Measurements from ENCODE around the gene NMT1.
A peak's percentile ranks its signal among the peaks of the same experiment; 100 is the strongest.
"Not testable (repeated sequence)": the region's sequence is repeated elsewhere in the genome, so short reads cannot be mapped to it uniquely, and the experiment has no call there.

NMT1 gene

GRCh38 chr17:45120558-45120957 lies 59.4 kb downstream of the NMT1 start:
- DNase-seq (ENCODE audit: low spot score): no peak

- DNase-seq (ENCODE audit: low spot score): no peak
Observed at GRCh38 chr17:45121055-45121454, 59.9 kb downstream of the NMT1 start.

- no peak for DNase-seq (ENCODE audit: low spot score)
Observed at GRCh38 chr17:45123076-45123770, 62.1 kb downstream of the NMT1 start.

- DNase-seq (ENCODE audit: low spot score): no peak
Observed at GRCh38 chr17:45123930-45124796, 63.0 kb downstream of the NMT1 start.

DNA sequence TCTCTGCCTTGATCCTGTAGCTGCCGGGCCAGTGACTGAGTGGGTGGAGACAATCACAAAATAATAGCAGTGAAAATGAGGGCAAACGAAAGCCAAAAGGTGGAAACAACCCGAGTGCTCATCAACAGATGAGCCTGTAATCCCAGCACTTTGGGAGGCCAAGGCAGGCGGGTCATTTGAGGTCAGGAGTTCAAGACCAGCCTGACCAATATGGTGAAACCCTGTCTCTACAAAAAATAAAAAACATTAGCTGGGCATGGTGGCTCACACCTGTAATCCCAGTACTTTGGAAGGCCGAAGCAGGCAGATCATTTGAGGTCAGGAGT lies 63.6 kb downstream of the NMT1 start:
- DNase-seq (ENCODE audit: low spot score): not testable (repeated sequence)

- DNase-seq (ENCODE audit: low spot score): no peak
Observed at GRCh38 chr17:45125509-45125908, 64.4 kb downstream of the NMT1 start.

DNA sequence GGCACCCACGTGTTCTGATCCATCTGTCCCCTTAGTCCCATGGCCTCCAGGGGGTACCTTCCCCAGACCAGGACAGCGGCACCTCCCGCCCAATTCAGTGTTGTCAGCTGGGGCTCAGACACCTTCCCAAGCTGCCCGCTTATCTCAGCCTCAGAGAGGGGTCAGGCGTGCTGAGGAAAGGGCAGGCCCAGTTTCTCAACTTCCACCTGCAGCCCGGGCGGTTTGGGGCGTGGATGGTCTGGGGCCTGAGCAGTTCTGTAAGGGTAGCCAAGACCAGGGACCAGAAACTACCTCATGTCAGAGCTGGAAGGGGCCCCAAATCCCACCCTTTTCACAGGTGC lies 66.1 kb downstream of the NMT1 start:
- DNase-seq (ENCODE audit: low spot score): no peak

DNA sequence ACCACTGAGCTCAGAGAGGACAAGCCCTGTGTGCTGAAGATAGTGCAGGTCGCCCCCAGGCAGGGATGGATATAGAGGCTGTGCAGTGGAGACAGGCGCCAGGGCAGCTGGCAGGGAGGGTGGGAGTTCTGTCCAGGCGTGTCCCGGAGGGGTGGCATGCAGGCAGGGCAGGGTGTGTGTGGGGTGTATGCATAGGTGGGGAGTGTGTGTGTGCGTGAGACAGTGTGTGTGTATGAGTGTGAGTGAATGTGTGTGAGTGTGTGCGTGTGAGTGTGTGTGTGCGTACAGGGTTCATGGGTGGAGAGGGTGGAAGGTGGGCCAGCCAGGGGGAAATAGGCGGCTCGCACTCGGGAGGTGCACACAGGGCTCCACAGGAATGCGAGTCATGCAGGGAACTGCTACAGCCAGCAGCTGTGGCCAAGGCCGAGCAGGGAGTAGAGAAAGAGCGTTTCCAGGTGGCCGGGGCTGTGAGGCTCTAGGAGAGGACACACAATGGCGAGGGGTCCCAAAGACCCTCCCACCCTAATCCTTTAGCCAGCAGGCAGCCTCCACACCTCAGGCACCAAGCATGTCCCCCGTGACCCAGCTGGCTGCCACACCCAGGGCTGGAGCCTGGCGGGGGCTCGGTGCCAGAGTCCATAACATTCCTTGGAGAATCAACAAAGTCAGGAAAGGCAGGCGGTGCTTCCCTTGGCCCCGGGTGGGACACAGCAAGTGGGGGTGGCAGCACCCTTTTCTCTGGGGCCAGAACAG lies 66.6 kb downstream of the NMT1 start:
- DNase-seq (ENCODE audit: low spot score): no peak

- DNase-seq (ENCODE audit: low spot score): no peak
Observed at GRCh38 chr17:45128331-45128730, 67.2 kb downstream of the NMT1 start.

DNA sequence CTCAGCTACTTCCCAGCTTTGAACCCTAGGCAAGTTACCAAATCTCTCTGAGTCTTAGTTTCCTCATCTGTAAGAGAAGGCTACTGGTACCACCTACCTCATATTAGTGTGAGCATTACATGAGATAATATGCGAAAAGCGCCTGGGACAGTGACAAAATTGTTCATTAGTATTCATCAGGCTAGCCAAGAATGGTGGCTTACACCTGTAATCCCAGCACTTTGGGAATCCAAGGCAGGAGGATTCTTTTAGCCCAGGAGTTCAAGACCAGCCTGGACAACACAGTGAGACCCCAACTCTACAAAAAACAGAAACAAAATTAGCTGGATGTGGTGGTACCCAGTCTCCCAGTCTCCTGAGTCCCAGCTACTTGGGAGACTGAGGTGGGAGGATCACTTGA lies 67.9 kb downstream of the NMT1 start:
- no peak for DNase-seq (ENCODE audit: low spot score)

GRCh38 chr17:45129426-45129939 lies 68.4 kb downstream of the NMT1 start:
- DNase-seq (ENCODE audit: low spot score): no peak

GRCh38 chr17:45129940-45130680 lies 69.0 kb downstream of the NMT1 start:
- DNase-seq (ENCODE audit: low spot score): no peak

DNA sequence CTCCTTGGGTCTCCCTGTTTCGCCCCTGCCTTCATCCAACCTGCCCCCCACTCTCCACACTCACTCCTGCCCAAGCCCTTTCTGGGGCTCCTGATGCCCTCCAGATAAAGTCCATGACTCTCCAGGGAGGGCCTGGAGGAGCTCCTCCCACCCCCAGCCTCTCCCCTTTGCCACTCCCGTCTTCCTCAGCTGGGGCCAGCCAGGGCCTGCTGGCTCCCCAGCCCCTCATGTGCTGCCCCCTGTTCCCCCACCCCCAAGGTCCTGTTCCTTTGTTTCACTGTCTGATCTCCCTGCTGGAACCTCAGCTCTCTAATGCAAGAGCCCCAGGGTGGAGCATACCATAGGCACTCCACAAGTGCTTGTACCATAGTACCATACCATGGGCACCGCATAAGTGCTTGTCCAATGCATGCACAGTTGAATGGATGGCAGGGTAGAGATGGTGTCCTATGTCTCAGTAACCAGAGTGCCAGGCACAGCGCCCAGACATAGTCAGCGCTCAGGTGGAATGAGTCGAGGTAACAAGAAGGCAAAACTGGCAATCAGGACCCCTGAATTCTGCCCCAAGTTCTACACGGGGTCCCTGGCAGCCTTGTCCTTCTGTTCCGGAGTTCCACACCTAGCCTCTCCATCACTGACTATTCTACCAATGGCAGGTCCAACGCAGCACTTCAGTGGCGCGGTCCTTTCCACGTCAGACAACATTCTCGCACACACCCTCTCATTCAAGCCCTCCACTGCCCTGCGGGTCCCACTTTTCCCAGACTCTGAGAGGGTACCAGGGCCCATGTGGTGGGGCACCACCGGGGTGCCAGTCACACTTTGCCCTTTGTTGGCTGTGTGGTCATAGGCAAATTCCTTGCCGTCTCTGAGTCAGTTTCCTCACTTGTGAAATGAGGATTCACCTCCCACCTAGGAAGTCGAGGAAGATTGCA lies 69.8 kb downstream of the NMT1 start:
- DNase-seq (ENCODE audit: low spot score): no peak

GRCh38 chr17:45131616-45132319 lies 70.7 kb downstream of the NMT1 start:
- DNase-seq (ENCODE audit: low spot score): no peak

- no peak for DNase-seq (ENCODE audit: low spot score)
Observed at GRCh38 chr17:45132320-45132571, 71.1 kb downstream of the NMT1 start, which contains the start of gene PLCD3. TSS of gene PLCD3 (minus strand) at chr17:45132515. CDS start at chr17:45132410, 105 bp downstream.

GRCh38 chr17:45132572-45133463 lies 71.7 kb downstream of the NMT1 start:
- DNase-seq (ENCODE audit: low spot score): peak; percentile 93

DNA sequence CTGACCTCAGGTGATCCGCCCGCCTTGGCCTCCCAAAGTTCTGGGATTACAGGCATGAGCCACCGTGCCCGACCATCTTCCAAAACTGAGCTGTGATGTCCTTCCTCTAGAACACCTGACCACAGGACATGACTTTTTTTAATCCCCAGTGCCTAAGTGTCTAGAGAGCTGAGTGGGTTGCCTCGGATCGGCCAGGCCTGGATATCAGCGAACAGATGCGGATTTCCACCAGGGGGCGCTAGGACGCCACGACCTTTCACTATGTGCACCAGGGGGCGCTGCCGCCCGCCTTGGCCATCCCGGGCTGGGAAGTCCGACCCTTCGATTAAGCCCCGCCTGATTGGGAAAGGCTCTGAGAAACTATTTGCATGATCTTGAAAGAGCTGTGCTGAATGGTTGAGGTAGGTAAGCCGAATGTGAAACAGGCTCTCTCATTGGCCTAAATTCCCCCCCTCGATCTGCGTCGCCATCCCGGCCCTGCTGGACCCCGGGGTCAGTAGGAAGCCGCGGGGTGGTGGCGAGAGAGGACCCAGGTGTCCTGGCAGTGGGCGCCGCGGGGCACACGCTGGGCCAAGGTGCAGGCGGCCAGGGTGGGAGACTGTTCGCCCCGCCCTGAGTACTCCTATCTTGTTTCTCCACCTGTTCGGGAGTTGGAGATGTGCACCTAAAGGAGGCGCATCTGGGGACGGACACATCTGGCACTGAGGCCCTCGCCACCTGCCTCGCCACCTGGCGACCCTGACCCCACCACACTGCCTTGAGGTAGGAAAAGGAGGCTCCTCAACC lies 74.3 kb downstream of the NMT1 start, which contains the start of gene ACBD4:
Gene ACBD4 (plus strand): TSS at position 496 of the 786 bp plus-strand sequence. CDS start 458 bp downstream, outside the sequence.
- peak; percentile 97 for DNase-seq (ENCODE audit: low spot score)
